Dermis blood vessel endothelial cell (primary cell): Measurements from ENCODE around the gene LANCL1. TPM values are rescaled to one million over a fixed set of nuclear protein-coding genes. Genes with fewer than 3 reads are reported as not detected.

Experiments
- DNase-seq: peaks from one replicate; pipeline ENCODE4 v3.0.0; 2010
- total RNA-seq: library from RNA; depleted of rRNA; stranded (reverse); fragments of >200 nt; gene quantifications from 2 replicates; pipeline ENCODE4 v1.2.3, GENCODE V29; 2014

Gene LANCL1, protein sequence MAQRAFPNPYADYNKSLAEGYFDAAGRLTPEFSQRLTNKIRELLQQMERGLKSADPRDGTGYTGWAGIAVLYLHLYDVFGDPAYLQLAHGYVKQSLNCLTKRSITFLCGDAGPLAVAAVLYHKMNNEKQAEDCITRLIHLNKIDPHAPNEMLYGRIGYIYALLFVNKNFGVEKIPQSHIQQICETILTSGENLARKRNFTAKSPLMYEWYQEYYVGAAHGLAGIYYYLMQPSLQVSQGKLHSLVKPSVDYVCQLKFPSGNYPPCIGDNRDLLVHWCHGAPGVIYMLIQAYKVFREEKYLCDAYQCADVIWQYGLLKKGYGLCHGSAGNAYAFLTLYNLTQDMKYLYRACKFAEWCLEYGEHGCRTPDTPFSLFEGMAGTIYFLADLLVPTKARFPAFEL
- total RNA-seq, result 20.6 and 33.3 TPM in 2 replicates

GRCh38 chr2:210476194-210477128, at the start of gene LANCL1:
TSS of gene LANCL1 (minus strand) at chr2:210476759. CDS start at chr2:210476396, 363 bp downstream.
- DNase-seq, result peak; percentile 90

DNA sequence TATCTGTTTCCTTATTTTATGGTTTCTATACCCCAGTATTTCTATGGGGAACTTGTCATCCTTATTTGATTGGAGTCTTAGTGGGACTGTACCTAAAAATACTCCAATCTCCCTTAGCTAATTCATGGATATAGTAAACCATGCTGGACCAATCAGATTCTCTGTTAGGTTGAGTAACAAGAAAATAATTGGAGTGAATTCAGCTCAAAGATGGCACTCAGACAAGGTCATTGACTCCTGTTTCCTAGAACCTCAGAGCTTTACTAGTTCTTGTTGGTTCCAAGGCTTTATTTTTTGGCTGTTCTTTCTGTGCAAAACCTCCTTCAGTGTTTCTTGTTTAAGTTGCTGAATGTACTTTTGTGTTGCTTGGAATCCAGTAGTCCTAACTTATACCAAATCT, 48.0 kb upstream of the LANCL1 start:
- DNase-seq, result no peak

DNA sequence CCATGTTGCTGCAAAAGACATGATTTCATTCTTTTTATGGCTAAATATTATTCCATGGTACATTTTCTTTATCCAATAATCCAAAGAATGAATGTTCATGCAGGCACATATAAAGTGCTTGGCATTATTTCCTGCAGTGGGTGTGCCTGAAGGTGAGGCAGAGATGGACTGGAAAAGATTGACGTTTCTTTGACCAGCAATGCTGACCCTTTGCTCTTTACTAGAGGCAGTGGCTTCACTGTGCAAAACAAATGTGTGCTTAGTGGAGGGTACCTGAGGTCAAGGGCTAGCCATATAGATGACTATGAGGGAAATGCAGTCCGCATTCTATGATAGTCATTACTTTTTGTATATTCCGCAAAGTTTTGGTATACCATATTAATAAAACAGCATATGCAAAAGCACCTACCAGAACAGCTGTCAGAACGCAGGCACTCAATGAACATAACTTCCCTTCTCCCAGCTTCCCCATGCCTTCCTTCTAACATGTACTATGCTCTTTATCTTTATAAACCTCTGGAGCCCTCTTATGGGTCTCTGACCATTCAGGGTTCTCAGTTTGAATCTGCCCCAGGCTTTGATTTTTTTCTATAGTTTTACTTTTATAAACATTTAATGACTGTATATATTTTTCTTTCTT, 47.2 kb upstream of the LANCL1 start:
- DNase-seq, result no peak

- DNase-seq, result no peak
Measured at GRCh38 chr2:210522399-210522798, 45.8 kb upstream of the LANCL1 start.

DNA sequence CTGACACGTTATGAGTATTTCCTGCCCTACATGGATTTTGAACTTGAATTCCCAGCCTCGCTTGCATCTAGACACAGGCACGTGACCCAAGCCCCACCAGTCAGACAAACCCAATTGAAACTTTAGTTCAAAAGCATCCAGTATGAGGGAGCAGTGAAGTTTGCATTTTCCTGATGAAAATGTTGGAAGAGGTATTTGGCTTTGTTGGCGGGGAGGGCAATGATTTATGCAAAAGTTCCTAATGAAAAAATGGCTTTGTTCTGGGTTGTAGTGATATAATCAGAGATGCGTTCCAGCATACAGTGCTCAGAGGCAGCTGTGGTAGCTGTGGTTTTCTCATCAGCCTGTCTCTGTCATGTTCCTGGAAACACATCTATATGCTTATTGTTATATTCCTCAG, 43.0 kb upstream of the LANCL1 start:
- no peak for DNase-seq

- no peak for DNase-seq
Measured at GRCh38 chr2:210517264-210517663, 40.7 kb upstream of the LANCL1 start.

- DNase-seq, result no peak
Measured at GRCh38 chr2:210515911-210516310, 39.4 kb upstream of the LANCL1 start.

DNA sequence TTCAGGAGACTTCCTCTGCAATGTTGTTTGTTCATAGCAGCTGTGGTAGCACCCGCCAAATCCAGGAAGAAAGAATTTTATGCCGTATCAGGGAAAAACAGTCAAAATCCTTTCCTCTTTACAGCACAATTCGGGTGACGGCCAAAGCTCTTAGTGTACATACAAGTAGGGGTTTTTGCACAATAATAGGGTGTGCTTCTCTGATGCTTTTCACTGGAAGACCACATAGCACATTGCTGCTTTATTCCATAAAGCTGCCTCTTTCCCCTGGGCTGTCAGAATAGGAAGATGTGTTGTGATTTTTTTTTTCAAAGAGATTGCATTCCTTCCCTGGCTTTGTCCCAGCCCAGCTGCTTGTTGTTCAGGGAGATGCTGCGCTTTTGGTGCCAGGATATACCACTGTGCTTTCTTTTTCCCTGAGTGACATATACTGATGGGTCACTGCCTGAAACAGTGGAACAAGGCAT, 27.2 kb upstream of the LANCL1 start:
- DNase-seq, result peak; percentile 21

DNA sequence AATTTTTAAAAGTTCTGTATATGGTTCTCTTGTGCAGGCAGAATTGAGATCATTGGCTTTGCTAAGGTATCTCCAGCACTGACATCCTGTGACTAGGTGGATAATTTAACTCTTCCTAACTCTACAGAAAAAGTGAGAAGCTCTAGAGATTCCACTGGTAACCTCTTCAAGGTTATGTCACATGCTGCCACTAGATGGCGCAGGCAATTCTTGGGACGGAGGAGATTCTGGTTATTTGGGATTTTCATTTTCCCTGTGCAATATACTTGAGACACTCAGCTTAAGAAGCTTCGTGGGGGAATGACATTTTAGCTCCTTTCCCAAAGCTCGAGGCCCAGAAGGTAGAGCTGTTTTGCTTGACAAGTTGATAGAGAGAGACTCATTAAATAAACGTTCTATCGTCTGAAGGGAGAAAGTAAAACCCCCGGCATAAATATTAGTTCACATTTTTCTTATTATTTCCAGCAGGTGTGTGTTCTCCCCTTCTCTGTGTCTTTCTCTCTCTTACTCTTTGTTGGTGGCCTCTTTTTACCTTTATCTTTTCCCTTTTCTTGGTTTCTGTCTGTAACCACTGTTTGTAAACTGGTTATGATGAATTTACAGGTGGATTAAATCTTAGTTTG, 26.6 kb upstream of the LANCL1 start:
- peak; percentile 72 for DNase-seq

- DNase-seq, result no peak
Measured at GRCh38 chr2:210496512-210496911, 20.0 kb upstream of the LANCL1 start.

GRCh38 chr2:210493528-210493927, 17.0 kb upstream of the LANCL1 start:
- no peak for DNase-seq

DNA sequence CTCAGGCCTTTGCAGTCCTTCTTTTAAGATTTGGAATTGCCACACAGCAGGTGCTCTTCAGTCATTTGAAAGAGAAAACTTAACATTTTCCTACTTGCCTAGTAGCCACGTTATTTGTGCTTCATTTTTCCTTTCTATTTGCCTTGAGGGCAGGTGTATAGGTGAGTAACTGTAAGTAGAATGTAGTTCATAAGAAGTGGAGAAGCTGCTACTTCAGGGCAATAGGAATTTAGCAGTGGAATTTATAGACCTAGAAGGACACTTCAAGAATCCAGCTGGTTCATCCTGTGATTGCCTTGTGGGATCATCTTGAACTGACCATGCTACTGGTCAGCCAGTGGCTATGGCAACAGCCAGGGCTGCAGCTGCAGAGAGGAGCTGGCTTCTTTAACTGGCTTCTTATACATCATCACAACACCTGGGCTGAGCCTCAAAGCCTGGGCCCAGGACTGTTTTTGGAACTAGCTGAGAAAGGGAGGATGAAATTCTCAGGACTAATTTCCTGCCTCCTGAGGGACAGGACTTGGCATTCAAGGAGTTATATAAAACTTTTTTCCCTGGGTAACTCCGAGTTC, 5.1 kb upstream of the LANCL1 start:
- DNase-seq, result no peak

- no peak for DNase-seq
Measured at GRCh38 chr2:210480764-210481163, 4.2 kb upstream of the LANCL1 start.

GRCh38 chr2:210480079-210480478, 3.5 kb upstream of the LANCL1 start:
- DNase-seq, result no peak

GRCh38 chr2:210478661-210479060, 2.1 kb upstream of the LANCL1 start:
- no peak for DNase-seq

DNA sequence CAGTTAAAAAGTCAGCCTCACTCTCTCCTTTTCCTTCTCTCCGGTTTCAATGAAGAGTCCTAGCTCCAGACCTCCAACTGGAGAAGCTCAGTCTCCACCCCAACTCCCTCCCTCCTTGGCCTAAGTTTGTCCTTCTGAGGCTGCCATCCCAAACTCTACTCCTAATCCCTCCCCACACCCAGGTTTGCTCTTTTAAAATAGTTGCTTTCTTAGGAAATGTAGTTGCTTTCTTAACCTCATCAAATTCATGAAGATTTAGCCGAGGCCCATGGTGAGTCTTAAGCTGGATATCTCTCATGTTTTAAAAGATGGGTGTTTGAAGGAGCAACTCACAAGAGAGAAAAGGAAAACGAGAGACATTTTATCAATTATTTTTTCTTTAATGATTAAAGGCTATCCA, 937 bp upstream of the LANCL1 start:
- DNase-seq, result peak; percentile 21

DNA sequence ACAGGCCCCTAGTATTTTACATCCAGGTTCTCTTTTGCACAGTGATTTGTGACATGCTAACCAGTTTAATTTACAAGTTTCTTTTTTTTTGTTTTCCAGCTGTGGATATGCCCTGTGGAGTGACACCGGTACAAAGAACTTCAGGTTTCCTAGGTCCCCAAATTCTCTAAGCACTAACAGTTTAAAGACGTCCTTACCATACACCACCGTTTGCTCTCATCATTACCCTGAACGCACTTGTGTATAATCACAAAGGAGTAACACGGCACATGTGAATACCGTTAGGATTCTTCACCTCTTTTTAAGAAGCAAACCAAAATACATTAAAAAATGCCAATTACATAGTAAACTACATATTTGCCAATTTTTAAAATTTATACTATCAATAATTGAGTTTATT, 853 bp downstream of the LANCL1 start:
- DNase-seq, result peak; percentile 3

DNA sequence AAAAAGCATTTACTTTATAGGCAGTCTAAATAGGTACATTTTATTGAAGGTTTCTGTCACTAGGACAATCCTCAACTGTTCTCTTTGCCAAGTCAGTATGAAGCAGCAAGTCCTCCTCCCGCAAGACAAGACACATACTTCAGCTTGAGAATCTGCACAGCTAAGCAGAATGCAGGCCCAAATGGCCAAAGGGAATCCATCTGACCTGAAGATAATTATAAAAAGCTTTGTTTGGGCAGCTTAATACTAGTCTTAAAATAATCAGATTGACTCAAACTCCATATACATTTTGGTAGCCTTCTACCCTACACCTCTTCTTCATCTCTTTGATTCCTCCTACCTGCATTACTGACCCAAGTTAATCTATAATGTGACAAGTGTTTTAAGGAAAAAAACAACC, 1.8 kb downstream of the LANCL1 start:
- DNase-seq, result no peak

GRCh38 chr2:210461401-210461800, 15.2 kb downstream of the LANCL1 start:
- DNase-seq, result no peak

DNA sequence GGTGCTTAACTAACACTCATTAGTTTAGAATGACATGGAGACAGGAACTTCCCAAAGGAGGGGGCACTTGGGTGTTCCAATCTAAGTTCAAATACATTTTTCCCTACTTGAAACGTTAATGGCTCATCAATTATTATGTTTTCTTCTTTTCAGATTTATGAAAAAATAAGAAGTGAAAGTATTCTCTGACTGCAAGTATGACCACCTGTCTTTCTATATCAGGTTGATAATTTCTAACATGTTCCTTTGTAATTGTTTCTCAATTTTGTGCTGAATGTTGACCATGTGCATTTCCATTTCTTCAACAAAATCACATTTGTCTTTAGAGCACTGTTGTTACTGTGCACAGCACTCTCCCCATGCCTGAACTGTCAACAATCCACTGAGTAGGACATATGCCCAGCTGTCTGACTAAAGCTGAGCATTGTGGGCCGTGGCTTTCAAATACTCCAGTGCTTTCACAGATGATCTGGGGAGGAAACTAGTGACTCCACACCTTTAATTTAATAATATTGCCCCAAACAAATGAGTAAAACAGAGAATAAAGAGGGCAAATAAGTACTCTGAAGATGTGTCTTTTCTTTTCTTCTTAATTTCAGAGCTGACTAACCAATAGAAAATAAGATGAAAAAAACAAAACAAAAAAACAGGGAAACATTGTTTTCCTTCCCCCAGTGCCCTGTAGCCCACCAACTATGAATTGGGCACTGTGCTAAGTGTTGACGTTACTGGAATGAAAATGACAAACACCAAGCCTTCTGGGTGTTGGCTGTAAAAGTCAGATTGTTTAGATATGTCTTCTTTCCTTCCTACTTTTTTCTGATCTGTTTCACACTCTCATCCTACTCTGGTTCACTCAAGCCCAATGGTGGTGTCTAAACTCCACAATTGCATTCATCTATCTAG, 16.0 kb downstream of the LANCL1 start:
- no peak for DNase-seq

DNA sequence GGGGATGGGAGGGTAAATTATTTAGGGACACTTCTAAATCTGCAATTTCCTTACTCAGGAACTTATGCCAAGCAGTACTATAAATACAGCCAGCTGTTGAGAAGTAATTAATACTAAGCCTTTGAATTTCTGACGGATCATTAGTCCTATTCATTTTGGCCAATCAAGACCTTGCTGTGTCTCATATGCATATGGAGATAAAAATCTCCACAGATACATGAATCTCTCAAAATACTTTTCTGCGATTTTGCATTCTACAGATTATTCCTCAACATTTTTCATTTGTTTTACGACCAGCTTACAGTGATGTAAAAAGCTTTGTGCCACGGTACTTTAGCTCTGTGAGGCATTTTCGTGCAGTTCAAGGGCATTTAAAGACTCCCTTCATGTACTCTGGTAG, 16.7 kb downstream of the LANCL1 start:
- no peak for DNase-seq
